Neural progenitor cell (in vitro differentiated cells): Measurements from ENCODE around the gene GDPD5.

ENCODE experiments used
- CTCF ChIP-seq: fragments of 200-600 bp; sonication (generic); IDR thresholded peaks from 2 replicates; pipeline ENCODE4 v1.5.1; 2017; ENCODE audit warnings: antibody characterized with exemption, mild to moderate bottlenecking
- EZH2 ChIP-seq: fragments of 200-600 bp; sonication (generic); IDR thresholded peaks from 2 replicates; pipeline ENCODE4 v1.6.1; 2017; ENCODE audit warnings: antibody characterized with exemption, mild to moderate bottlenecking, moderate library complexity
- EZH2phosphoT487 ChIP-seq: fragments of 200-600 bp; sonication (generic); IDR thresholded peaks from 2 replicates; pipeline ENCODE4 v1.6.1; 2017; ENCODE audit warnings: antibody characterized with exemption

- TF ChIP-seq CTCF (no peak), EZH2 (no peak), EZH2phosphoT487 (no peak)
These were observed 76.5 kb downstream of the GDPD5 start for GRCh38 chr11:75449271-75449670.
